Loucy (cell line): ENCODE data around the gene AGTRAP.

Experiments
- H2AFZ ChIP-seq: fragments of 200-600 bp; sonication (generic); 2 replicates; pipeline ENCODE4 v1.6.0; 2016; ENCODE audit warnings: antibody characterized with exemption, mild to moderate bottlenecking, low read length, moderate library complexity
- H3F3A ChIP-seq: fragments of 200-600 bp; 2 replicates; pipeline ENCODE4 v1.6.0; 2016; ENCODE audit warnings: antibody characterized with exemption, low read depth, mild to moderate bottlenecking
- H3K27me3 ChIP-seq: fragments of 200-600 bp; sonication (generic); 2 replicates; pipeline ENCODE4 v1.6.1; 2014; ENCODE audit warnings: low read length, mild to moderate bottlenecking; ENCODE audit not compliant: insufficient read depth, poor library complexity, severe bottlenecking
- H3K36me3 ChIP-seq: fragments of 200-600 bp; sonication (generic); 2 replicates; pipeline ENCODE4 v1.6.1; 2016; ENCODE audit warnings: low read length; ENCODE audit not compliant: insufficient read depth
- H3K4me1 ChIP-seq: fragments of 200-600 bp; sonication (generic); 2 replicates; pipeline ENCODE4 v1.5.1; 2014; ENCODE audit warnings: low read length, mild to moderate bottlenecking; ENCODE audit not compliant: insufficient read depth, poor library complexity, severe bottlenecking
- H3K4me2 ChIP-seq: fragments of 200-600 bp; sonication (generic); 2 replicates; pipeline ENCODE4 v1.6.0; 2014; ENCODE audit warnings: antibody characterized with exemption, low read length, low read depth, mild to moderate bottlenecking; ENCODE audit not compliant: poor library complexity, severe bottlenecking
- H3K4me3 ChIP-seq: fragments of 200-600 bp; sonication (generic); 2 replicates; pipeline ENCODE4 v1.5.1; 2014; ENCODE audit warnings: low read length, mild to moderate bottlenecking, mixed read lengths; ENCODE audit not compliant: poor library complexity, severe bottlenecking
- H3K79me2 ChIP-seq: fragments of 200-600 bp; sonication (generic); 2 replicates; pipeline ENCODE4 v1.6.1; 2014; ENCODE audit warnings: low read length; ENCODE audit not compliant: insufficient read depth
- H3K9ac ChIP-seq: fragments of 200-600 bp; sonication (generic); 2 replicates; pipeline ENCODE4 v1.6.0; 2014; ENCODE audit warnings: mild to moderate bottlenecking, low read depth, low read length, moderate library complexity; ENCODE audit not compliant: poor library complexity, severe bottlenecking
- H3K9me2 ChIP-seq: fragments of 200-600 bp; sonication (generic); replicated peaks from 2 replicates; pipeline ENCODE4 v1.6.1; 2016; ENCODE audit warnings: low read depth, low read length, mixed read lengths
- H3K9me3 ChIP-seq: fragments of 200-600 bp; sonication (generic); 2 replicates; pipeline ENCODE4 v1.6.1; 2014; ENCODE audit warnings: mild to moderate bottlenecking, antibody characterized with exemption, low read length, low read depth; ENCODE audit not compliant: insufficient read depth
- H4K20me1 ChIP-seq: fragments of 200-600 bp; sonication (generic); 2 replicates; pipeline ENCODE4 v1.6.0; 2014; ENCODE audit warnings: antibody characterized with exemption, low read length, mild to moderate bottlenecking; ENCODE audit not compliant: insufficient read depth, poor library complexity, severe bottlenecking
- CTCF ChIP-seq: fragments of 200-600 bp; sonication (generic); conservative IDR thresholded peaks from 2 replicates; pipeline ENCODE4 v1.5.1; 2014; ENCODE audit warnings: mild to moderate bottlenecking, antibody characterized with exemption, low read length
- EZH2phosphoT487 ChIP-seq: fragments of 200-600 bp; IDR thresholded peaks from 2 replicates; pipeline ENCODE4 v1.6.1; 2018; ENCODE audit warnings: antibody characterized with exemption, mild to moderate bottlenecking, moderate library complexity, borderline replicate concordance

The AGTRAP gene

DNA sequence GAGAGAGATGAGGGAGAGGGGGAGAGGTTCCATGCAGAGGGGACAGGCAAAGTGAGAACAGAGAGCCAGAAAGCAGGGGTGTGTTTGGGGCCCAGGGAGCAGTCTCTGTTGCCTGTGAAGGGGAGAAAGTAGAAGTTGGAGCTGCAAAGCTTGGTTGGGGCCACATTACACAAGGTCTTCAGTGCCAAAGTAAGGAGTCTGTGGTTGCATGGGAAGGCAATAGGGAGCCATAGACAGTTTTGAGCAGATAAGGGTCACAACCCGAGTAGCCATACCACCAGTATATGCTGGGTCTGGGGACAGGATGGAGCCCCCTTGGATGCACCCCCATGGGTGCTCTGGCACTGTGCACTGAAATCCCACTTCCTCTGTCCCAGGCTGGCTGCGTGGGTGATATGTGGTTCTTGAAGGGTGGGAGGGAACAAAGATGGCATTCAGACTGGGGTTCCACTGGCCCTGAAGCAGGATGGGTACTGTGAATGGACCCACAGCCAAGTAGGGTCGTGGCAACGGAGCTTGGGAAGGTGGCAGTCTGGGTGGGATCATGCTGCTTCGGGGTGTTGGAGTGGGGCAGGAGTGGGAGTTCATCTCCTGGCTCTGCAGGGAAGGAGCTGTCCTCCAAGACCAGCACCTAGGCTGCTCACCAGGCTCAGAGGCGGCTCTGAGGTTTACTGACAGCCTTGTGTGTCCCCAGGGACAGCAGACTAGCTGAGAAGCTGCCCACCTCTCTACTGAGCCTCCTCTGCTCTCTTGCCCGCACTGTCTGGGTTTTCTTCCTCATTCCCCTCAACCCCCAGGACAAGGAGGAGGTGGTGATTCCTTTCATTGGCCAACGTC, 32.4 kb upstream of the AGTRAP start:
- Histone ChIP-seq H3K79me2 (peaks cover 4% of the 10 kb centered on the region; the same call in 1 of the 2 replicates), H3K9me2 (no peaks in the 10 kb centered on the region), H3K9me3 (no peaks in the 10 kb centered on the region), H3K4me3 (no peak overlapping the region), H3K9ac (peak overlapping the region; percentile 35), H2AFZ (no peak overlapping the region), H3K4me2 (no peak overlapping the region), H3K36me3 (no peaks in the 10 kb centered on the region; the same call in 1 of the 2 replicates), H3K4me1 (peaks cover 15% of the 10 kb centered on the region), H3K27me3 (no peaks in the 10 kb centered on the region), H4K20me1 (no peaks in the 10 kb centered on the region), H3F3A (no peaks in the 10 kb centered on the region)
- TF ChIP-seq EZH2phosphoT487 (no peak), CTCF (no peak)

GRCh38 chr1:11704194-11704529, 31.8 kb upstream of the AGTRAP start:
- Histone ChIP-seq H3K9ac (peak overlapping the region; percentile 35), H3K9me3 (no peaks in the 10 kb centered on the region), H3K4me2 (no peak overlapping the region), H3K79me2 (peaks cover 4% of the 10 kb centered on the region; the same call in 1 of the 2 replicates), H3F3A (no peaks in the 10 kb centered on the region), H3K9me2 (no peaks in the 10 kb centered on the region), H4K20me1 (no peaks in the 10 kb centered on the region), H2AFZ (no peak overlapping the region), H3K36me3 (no peaks in the 10 kb centered on the region; the same call in 1 of the 2 replicates), H3K4me1 (peaks cover 13% of the 10 kb centered on the region), H3K27me3 (no peaks in the 10 kb centered on the region), H3K4me3 (no peak overlapping the region)
- TF ChIP-seq CTCF (no peak), EZH2phosphoT487 (no peak)

DNA sequence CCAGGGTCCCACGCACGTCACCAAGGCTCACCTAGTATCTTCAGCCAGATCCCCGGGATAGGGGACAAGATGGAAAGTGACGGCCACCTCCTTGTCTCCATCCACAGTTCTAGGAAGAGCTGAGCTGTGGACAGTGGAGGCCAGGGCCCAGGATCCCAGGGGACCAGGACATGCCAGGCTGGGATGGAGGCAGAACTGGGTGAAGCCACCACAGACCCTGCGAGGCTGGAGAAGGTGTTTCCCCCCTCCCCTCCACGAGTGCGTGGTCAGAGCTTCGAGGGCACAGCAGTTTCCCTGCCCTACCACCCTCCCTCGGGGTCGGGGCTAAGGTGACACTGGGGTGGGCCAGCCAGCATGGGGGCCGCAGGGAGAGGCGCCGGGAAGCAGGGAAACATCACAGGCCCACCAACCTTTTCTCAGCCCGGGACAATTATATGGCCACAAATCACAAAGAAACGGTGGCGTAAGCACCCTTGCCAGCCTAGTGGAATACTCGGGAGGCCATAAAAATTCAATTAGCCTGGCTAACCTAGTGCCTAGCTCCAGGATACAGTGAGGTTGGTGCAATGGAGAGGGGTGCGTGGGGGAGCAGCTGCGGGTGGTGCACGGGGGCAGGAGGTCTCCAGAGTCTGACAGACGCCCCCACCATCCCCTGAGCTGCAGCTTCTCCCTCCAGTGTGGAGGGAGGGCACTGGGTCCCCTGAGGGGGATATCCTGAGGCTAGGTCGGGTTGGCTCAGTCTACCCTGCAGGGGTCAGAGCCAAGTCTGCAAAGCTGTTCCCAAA, 31.1 kb upstream of the AGTRAP start:
- Histone ChIP-seq H3K4me3 (no peak overlapping the region), H3K9me2 (no peaks in the 10 kb centered on the region), H3K27me3 (no peaks in the 10 kb centered on the region), H2AFZ (no peak overlapping the region), H3K4me1 (peaks cover 13% of the 10 kb centered on the region), H3F3A (no peaks in the 10 kb centered on the region), H3K36me3 (no peaks in the 10 kb centered on the region; the same call in 1 of the 2 replicates), H3K4me2 (no peak overlapping the region), H4K20me1 (no peaks in the 10 kb centered on the region), H3K79me2 (peaks cover 4% of the 10 kb centered on the region; the same call in 1 of the 2 replicates), H3K9ac (peak overlapping the region; percentile 35), H3K9me3 (no peaks in the 10 kb centered on the region)
- TF ChIP-seq CTCF = no peak
- no peak for TF ChIP-seq EZH2phosphoT487
